OCI-LY7 (cell line): Measurements from ENCODE around the gene AGPAT3.

ENCODE experiments used
- CTCF ChIP-seq: fragments of 200-600 bp; sonication (generic); conservative IDR thresholded peaks from 2 replicates; pipeline ENCODE4 v1.5.1; 2014; ENCODE audit warnings: mild to moderate bottlenecking, antibody characterized with exemption, low read length, moderate library complexity, mixed read lengths
- EZH2phosphoT487 ChIP-seq: fragments of 200-600 bp; sonication (generic); IDR thresholded peaks from 2 replicates; pipeline ENCODE4 v1.6.1; 2018; ENCODE audit warnings: low read depth, borderline replicate concordance, mild to moderate bottlenecking, mixed run types, antibody characterized with exemption, low read length, moderate library complexity, mixed read lengths

GRCh38 chr21:43957611-43958362 lies 92.8 kb downstream of the AGPAT3 start:
- TF ChIP-seq CTCF = no peak
- no peak for TF ChIP-seq EZH2phosphoT487
